Measurements from ENCODE around the gene NUDT7.

GRCh38 chr16:77682586-77682985 lies 39.7 kb upstream of the NUDT7 start:
- TF ChIP-seq, protein P1, sequence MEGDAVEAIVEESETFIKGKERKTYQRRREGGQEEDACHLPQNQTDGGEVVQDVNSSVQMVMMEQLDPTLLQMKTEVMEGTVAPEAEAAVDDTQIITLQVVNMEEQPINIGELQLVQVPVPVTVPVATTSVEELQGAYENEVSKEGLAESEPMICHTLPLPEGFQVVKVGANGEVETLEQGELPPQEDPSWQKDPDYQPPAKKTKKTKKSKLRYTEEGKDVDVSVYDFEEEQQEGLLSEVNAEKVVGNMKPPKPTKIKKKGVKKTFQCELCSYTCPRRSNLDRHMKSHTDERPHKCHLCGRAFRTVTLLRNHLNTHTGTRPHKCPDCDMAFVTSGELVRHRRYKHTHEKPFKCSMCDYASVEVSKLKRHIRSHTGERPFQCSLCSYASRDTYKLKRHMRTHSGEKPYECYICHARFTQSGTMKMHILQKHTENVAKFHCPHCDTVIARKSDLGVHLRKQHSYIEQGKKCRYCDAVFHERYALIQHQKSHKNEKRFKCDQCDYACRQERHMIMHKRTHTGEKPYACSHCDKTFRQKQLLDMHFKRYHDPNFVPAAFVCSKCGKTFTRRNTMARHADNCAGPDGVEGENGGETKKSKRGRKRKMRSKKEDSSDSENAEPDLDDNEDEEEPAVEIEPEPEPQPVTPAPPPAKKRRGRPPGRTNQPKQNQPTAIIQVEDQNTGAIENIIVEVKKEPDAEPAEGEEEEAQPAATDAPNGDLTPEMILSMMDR (IDR thresholded peaks at IDR 0.05) = no peak
- TF ChIP-seq POLR2AphosphoS5 (IDR thresholded peaks at IDR 0.05) = no peak

Measured in sigmoid colon (tissue), 4 donors.